GM21576 (cell line): ENCODE results near the gene MOB3B.

Experiments used
- ATAC-seq: cut with Tn5 transposase; IDR thresholded peaks from one replicate; pipeline ENCODE4 v1.9.1; 2021; ENCODE audit warnings: mild to moderate bottlenecking, moderate library complexity; ENCODE audit not compliant: unreplicated experiment

Gene MOB3B

GRCh38 chr9:27542508-27542907 is 12.9 kb upstream of the MOB3B start:
- ATAC-seq = no peak

- ATAC-seq = no peak
These were observed 12.1 kb upstream of the MOB3B start for GRCh38 chr9:27541740-27542139.

DNA sequence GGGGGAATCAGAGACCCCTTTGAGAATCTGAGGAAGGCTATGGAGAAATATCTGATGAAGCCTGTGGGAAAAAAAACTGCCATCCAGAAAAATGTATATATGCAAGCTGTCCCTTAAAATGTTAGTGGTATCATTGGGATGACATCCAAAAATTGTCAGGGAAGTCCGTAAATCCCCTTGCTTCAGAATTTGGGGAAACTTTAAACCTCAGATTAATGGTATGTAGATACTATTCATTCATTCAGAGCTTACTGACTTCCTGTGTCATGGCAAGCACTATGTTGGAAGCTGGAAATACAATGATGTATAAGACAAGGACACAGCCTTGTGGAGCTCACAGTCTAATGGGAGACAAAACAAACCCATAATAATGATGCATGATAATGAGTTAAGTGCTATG is 10.9 kb upstream of the MOB3B start:
- no peak for ATAC-seq

- ATAC-seq = no peak
These were observed 10.1 kb upstream of the MOB3B start for GRCh38 chr9:27539479-27540441.

- ATAC-seq = no peak
These were observed 9.0 kb upstream of the MOB3B start for GRCh38 chr9:27538647-27539046.

- no peak for ATAC-seq
These were observed 8.1 kb upstream of the MOB3B start for GRCh38 chr9:27537756-27538155.

DNA sequence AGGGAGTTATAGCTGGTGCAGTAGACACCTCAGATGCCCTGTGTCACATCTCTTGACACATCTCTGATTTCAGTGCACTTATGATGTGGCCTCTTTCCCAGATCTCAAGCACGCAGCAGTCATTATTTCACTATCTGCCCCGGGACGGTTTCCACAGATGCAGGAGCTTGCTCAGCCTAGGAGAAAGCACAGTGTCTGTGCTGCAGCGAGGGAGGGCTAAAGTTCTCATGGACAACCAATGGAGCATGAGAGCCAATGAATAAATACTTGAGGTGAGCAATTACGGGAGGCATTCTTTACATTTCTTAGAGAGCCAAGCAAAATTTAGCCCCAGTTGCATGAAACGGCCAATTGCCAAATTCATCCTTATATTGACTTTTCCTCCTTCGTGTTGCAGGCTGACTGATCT is 7.4 kb upstream of the MOB3B start:
- ATAC-seq = no peak

DNA sequence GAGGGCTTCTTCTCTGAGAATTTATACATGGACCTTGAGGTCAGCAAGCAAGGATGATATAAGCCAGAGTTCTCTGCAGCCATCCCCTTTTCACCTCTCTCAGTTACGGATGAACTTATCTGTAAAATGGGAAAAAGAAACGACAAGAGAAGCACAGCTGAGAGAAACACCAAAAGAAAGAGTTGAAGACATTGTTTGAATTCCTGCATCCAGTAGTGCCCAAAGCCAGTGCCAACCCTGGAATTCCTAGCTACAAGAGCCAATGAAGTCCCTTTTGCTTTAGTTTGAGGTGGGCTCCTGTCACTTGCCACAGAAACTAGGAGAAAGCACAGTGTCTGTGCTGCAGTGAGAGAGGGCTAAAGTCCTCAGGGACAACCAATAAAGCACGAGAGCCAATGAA is 6.6 kb upstream of the MOB3B start:
- no peak for ATAC-seq

DNA sequence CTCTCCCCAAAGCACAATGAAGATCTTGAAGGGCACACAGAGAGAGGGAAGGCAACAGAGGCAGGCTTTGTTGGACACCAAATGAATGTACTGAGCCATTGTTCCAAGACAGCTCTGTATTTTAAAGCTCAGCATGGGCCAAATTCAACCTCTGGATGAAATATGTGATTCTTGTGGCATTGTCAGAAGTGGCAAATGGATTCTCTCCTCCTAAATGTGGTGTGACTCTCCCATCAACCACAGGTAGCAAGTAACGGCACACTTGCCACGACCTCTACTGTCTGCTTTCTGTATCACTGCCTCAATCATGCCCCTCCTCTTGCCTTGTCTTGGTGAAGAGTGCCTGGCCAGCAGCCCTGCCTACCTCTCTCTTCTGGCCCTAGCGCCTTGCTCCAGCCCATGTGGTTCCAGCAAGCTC is 6.1 kb upstream of the MOB3B start:
- ATAC-seq = no peak

DNA sequence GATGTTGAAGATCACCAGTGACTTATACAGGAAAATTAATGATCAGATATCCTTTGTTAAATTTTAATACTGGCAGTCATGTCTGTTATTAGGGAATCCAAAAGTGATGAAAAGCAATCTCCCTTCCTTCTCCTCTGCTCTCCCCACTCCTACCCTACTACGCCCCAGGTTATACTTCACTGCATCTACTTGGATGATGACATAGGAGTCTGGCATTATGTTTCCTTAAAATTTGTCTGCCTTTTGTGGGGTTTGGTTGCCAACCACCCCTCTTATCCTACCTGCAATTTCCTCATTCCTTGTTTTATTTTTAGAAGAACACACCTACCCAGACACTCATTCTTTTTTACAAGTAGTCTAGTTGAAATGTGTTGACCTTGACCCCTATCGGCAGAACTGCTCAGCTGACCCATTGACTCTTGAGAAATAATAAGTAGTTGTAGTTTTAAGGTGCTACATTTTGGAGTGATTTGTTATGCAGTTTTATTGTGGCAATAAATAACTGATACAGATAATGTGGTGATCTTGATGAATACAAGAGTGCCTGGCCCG is 5.1 kb upstream of the MOB3B start:
- no peak for ATAC-seq

DNA sequence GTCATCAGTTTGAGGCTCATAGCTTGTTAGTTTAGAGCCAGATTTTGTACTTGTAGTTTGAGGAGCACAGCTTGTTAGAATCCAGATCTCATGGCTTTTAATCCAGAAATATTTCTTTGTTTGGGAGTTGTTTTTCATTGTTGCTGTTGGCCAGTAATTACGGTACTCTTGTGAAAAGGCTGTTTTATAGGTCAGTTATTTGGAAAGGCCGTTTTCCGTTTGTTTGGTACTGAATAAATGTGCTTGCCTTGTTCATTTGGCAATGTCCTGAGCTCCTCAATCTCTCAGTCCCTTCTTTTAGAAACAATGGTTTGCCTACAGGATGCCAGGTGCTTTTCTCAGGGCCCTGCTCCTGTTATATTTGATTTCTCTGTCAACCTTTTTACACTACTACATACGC is 4.5 kb upstream of the MOB3B start:
- ATAC-seq = no peak

DNA sequence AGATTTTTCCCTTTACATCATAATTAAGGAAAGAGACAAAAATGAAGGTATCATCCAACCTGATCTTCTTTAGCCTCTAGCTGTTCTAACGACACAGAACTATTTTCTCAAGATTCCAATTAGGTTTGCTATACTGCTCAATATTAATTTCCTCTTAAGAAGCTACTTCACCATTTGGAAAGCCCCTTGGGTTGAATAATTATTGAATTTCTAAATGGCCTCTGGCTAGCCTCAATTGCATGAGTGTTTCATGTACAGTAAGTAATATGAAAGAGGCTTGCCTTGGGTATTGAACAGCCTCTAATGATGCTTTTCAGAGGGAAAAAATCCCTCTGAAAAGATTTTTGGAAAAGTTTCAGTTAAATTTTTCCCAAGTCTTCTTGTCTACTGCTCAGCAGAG is 3.7 kb upstream of the MOB3B start:
- no peak for ATAC-seq

- no peak for ATAC-seq
These were observed 2.4 kb upstream of the MOB3B start for GRCh38 chr9:27532046-27532445.

DNA sequence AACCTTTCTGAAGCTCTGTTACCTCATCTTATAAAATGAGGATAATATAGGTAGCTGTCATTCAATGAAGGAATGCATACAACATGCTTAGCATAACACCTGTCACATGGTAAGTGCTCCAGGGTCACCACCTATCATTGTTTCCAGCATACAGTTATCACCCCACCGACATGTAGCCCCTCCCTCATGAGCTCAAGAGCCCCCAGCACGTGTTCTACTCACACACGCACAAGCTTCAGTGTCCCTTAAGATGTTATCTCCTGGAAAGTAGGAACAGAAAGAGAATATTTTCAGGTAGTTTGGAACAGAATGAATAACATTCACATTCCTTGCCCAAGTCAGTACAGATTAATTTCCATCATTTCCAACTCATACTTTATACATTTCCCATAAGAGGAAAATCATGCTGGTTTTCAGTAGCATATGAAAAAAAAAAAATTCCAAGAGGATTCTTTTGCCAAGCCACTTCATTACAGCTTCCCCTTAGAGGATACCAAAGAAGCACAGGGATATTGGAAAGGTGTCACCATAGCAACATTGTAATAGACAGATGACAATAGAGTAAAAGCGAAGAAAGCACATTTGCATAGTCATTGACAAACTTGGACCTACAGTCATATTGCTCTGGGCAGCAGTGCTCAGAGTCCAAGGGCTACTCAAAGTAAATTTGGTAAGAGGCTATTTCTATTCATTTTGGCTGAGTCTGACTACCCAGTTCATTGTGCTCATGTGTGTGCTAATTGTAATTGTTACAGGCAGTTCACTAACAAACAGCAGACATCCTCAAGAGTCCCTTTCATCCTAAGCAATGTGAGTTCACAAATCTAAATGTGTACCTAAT is 1.5 kb upstream of the MOB3B start:
- ATAC-seq = no peak

DNA sequence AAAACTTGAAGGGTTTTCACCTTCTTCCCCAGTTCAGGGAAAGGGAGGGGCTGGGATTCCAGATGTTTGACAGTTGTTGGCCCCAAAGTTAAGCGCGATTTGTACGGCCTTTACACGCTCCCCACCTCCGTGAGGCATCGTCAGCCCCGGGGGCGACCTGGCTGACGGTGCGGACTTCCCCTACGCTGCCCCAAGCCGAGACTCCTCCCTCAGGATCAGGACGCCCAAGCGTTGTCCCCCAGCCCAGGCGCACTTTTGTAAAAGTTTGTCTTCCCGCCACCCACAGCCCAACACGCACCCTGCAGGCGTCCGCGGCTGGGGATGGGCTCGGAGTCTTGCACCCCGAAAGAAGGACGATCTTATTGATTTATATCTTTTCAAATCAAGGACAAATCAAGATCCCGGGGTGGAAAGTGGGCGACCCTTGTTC is 713 bp downstream of the MOB3B start:
- peak; percentile 39 for ATAC-seq

- peak; percentile 54 for ATAC-seq
These were observed 1.3 kb downstream of the MOB3B start for GRCh38 chr9:27528076-27528885.

- no peak for ATAC-seq
These were observed 1.9 kb downstream of the MOB3B start for GRCh38 chr9:27527702-27528075.

DNA sequence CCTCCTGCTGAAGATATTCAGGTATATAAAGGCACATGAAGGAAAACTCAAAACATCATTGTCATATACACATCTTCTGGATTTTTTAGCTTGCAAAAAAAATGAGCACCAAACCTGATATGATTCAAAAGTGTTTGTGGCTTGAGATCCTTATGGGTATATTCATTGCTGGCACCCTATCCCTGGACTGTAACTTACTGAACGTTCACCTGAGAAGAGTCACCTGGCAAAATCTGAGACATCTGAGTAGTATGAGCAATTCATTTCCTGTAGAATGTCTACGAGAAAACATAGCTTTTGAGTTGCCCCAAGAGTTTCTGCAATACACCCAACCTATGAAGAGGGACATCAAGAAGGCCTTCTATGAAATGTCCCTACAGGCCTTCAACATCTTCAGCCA is 5.4 kb downstream of the MOB3B start, which contains the start of gene IFNK:
TSS of gene IFNK (plus strand) at position 55 of the 400 bp plus-strand sequence. CDS start at position 102, 47 bp downstream.
- ATAC-seq = no peak

DNA sequence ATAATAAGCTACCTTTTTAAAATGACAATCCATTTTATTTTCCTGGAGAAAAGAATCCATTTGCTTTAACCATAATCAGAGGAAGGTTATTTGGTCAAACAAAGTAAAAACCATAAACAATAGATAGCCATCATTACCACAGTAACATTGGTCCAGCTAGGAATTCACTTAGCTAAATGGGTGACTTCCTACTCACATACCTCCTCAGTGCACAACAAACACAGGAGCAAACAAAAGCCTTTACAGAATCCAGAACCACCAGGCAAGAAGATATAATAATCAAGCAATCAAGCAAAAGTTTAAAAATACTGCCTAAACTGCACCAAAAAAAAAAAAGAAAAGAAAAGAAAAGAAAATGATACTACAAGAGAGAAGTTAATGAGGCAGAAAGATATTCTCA is 6.5 kb downstream of the MOB3B start:
- no peak for ATAC-seq

DNA sequence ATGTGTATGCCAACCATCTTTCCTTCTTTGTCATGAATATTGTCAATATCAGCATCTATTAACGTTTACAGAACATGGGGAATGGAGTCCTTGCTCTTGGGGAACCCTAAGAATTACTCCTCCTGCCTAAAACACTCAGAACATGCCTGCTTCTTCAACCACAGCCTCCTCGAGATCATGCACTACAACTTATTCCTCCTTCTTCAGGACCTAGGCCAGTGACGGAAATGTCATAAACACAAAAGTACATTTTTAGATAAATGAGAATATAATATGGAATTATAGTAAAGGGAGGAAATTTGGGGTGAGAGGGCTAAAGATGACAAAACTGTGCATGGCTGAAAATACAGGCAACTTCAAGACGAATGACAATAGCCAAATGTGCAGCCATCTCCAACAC is 8.6 kb downstream of the MOB3B start:
- ATAC-seq = no peak
